Stimulated activated CD8-positive, alpha-beta memory T cell treated with anti-CD3 and anti-CD28 coated beads, Interleukin-12 subunit alpha, Interleukin-12 subunit beta, amount 100 ng/mL, for 1 hour (primary cell): Measurements from ENCODE around the gene TULP3.

Experiments
- DNase-seq: peaks from one replicate; pipeline ENCODE4 v3.0.0-alpha.2; 2020; ENCODE audit warnings: low read depth

TULP3 gene

DNA sequence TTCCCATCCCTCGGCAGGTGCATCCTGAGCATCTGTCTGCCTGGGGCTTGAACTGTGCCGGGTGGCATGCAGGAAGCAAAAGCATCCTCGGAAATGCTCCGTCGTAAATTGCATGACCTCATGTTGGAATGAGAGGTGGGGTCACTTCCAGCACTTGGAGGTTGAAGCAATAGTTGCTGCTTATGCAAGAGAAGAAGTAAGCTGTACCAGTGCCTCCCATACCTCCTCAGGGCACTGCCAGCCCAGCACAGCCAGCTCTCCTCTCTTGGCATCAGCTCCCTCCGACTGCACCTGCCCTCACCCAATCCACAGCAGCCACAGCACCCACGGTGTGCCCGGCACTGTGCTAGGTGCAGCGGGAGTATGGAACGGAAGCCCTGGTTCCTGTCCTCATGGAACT lies 80.1 kb downstream of the TULP3 start:
- no peak for DNase-seq

DNA sequence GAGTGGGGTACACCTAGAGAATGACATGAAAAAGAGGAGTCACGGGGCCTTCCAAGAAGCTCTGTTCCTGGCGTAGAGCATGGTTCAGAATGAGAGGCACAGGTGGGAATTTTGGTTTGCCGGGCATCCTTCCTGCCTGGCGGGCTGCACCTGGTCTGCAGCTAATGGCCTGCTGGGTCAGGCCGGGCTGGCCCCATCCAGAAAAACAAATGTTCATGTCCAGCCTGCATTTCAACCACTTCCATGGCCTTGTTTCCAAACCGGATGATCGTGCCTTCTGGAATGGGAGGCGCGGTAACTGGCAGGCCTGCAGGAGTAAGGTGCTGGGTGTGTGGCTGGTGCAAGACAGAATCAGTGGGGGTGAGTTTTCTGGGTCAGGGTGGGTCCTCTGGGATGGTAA lies 82.9 kb downstream of the TULP3 start:
- DNase-seq: no peak

DNA sequence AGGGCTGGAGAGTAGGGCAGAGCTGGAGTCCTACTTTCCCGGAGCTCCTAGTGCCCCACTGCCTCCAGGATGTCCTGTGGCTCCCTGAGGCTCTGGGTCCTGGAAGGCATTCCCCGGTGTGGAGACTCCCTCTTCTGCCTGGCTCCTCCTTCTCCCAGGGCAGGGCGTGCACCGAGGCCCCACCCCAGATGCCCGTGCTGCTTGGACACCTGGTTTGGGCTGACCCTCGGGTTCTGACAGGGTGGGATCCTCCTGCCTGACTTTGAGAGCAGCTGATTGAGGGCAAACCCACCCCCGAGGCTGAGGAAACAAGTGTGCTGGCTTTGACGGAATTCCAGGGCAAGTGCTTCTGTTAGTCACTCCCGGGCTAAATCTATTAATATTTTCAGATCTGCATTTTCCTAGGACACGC lies 83.9 kb downstream of the TULP3 start:
- no peak for DNase-seq

DNA sequence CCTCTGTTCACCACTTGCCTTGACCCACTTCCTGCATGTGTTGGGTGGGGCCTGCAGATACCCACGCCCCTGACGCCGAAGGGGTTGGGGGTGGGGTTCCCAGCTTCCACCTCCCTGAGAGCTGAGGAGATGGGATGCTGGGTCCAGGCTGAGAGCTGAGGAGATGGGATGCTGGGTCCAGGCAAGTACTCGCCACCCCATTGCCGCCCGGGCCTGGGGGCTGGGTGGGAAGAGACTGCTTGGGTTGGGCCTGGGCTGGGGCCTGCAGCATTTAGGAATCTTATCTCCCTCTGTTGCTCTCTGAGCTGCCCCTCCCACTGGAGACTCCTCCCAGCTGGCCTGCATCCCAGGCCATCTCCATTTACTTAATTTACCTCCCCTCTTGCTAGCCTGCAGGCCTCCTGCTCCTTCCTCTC lies 85.9 kb downstream of the TULP3 start:
- no peak for DNase-seq

DNA sequence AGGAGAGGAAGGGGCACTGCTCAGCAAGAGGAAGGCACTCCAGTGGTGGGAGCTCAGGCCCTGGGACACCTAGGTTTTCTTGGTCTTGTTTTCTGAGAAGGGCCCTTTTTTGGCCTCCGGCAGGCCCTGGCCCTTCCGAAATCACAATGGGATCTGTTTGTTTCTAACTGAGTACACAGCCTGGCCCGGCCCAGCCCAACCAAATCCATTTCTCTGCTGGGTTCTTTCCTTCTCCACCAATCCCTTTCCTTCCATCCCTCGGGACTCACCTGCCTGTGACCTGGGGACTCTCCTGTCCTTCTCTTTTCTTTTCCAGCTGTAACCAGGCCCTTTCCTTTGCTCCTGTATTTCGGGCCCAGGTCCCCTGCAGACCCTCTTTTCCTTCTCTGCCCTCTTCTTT lies 87.1 kb downstream of the TULP3 start:
- no peak for DNase-seq

DNA sequence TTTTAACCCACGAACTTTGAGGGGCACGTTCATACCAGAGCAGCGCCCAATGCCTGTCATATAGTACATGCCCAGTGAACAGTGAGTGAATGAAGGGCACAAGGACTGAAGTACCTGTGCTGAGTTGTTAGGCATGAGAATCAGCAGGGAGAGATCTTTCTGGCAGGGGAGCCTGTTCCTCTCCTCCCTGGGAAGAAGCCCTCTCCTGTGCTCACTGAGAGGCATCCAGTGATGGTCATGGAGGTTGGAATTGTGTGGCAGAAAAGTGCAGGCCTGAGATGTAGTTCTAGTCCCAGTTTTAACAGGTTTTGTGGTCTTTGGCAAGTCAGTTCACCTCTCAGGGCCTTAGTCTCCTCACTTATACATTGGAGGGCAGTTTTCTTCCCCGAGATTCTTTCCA lies 89.1 kb downstream of the TULP3 start:
- DNase-seq: no peak

DNA sequence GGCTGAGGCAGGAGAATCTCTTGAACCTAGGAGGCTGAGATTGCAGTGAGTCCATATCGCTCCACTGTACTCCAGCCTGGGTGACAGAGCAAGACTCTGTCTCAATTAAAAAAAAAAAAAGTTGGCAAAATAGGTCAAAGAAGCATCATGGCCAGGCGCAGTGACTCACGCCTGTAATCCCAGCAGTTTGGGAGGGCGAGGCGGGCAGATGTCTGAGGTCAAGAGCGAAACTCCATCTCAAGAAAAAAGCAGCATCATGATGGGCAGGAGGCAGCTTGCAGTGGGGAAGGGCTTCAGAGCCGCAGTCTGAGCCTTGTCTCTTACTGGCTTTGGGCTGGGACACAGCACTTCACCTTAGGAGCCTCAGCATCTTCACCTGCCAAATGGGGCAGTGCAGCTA lies 89.9 kb downstream of the TULP3 start:
- DNase-seq: no peak

DNA sequence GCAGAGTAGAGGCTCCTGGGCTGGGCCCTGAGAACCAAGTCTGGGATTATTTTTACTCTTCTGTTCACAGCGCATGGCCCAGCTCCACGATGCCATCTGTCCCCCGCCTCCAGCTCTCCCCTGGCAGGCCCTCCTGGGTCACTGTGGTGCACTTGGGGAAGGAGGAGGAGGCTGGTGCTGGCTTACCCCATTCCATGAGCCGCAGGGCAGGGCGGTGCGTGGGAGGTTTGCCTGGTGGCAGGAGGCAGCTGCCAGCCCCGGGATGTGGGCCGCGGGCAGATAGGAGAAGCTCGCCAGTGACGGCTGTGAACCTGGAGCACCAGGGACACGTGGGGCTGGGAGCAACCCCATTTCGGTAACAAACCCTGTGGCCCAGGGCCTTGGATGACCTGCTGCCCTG lies 91.7 kb downstream of the TULP3 start:
- DNase-seq: no peak

DNA sequence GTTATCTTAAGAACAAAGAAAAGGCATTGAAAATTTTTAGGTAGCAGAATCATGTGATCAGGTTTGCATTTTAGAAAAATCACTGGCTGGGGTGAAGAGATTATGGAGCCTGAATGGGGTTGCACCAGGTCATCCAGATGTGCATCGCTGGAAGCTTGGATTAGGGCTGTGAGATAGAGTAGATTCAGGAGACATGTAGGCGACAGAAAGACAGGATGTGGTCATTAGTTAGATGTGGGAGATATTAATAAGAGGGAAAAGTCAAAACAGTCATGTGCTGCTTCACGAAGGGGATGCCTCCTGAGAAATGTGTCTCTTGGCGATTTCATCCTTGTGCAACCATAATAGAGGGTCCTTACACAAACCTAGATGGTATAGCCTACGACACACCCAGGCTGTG lies 93.6 kb downstream of the TULP3 start:
- no peak for DNase-seq

DNA sequence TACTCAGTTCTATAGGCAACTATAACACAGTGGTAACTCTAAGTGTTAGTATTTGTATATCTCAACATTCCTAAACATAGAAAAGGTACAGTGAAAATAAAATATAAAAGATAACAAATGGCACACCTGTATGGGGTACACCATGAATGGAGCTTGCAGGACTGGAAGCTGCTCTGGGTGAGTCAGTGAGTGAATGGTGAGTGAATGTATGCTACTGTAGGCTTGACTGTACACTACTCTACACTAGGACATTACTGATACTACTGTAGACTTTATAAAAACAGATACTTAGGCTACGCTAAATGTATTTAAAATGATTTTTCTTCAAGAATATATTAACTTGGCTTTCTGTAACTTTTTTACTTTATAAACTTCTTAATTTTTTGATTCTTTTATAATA lies 94.0 kb downstream of the TULP3 start:
- DNase-seq: no peak

DNA sequence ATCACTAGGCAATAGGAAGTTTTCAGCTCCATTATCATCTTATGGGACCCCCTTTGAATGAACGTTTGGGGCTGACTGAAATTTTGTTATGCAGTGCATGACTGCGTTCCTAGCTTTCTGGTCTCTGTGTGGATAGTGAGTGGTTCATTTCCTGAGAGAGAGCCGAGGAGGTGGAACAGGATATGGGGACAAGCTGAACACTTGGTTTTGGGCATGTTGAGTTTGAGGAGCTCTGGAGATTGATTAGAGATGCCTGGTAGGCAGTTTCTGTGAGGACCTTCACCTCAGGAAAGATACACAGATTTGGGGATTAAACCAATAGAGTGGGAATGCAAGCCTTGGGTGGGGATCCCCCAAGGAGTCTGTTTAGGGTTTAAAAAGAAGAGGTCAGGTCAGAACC lies 96.2 kb downstream of the TULP3 start:
- DNase-seq: no peak

DNA sequence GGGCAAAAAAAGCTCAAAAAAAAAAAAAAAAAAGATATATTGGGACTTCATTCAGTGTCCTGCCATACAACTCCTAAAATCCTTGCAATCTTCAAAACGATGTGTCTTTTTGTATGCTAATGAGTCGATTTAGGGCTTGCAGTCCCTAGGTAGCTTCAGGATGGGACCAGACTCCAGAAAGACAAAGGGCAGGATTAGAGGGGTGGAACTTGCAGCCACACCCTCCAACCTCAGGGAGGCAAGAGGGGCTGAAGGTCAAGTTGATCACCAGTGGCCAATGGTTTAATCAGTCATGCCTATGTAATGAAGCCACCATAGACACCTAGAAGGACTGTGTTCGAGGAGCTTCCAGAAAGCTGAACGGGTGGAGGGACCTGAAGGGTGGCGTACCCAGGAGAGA lies 97.8 kb downstream of the TULP3 start:
- no peak for DNase-seq
